ENCODE results near the gene ZFAND3. TPM values are rescaled to one million over a fixed set of nuclear protein-coding genes. Genes with fewer than 3 reads are reported as not detected.
"Not testable (repeated sequence)": the region's sequence is repeated elsewhere in the genome, so short reads cannot be mapped to it uniquely, and the experiment has no call there.

ZFAND3 gene
- total and polyA plus RNA-seq, 9 donors, result 16.6 to 220 (median 51.9) TPM

- WGBS, 3 donors, result 95 to 97% (median 96%) methylated on average over 4 of the region's 4 CpGs
- no peak for TF ChIP-seq CTCF (IDR thresholded peaks at IDR 0.05)
- TF ChIP-seq POLR2A (IDR thresholded peaks at IDR 0.05), result no peak
- no peak for TF ChIP-seq EP300 (IDR thresholded peaks at IDR 0.05)
- H3K36me3 ChIP-seq, result no peaks in the 10 kb centered on the region
- no peak for DNase-seq
- no peaks in the 10 kb centered on the region for H3K27me3 ChIP-seq
- intact Hi-C loops (cut with DNase I), result no loop called here
- no peaks in the 10 kb centered on the region for H3K4me1 ChIP-seq (ENCODE audit: insufficient read depth)
- no peak overlapping the region for H3K4me3 ChIP-seq
- no peaks in the 10 kb centered on the region for H3K9me3 ChIP-seq
- no peak overlapping the region for H3K27ac ChIP-seq
These were observed 228.0 kb downstream of the ZFAND3 start for GRCh38 chr6:38047562-38047961.

- H3K4me1 ChIP-seq (ENCODE audit: insufficient read depth); H3K27ac ChIP-seq; DNase-seq; H3K36me3 ChIP-seq; intact Hi-C loops (cut with DNase I); H3K4me3 ChIP-seq; H3K27me3 ChIP-seq; H3K9me3 ChIP-seq: not testable (repeated sequence)
- WGBS, 3 donors, result 93 to 94% (median 93%) methylated on average over 9 of the region's 9 CpGs
These were observed 230.4 kb downstream of the ZFAND3 start for GRCh38 chr6:38049861-38050397.

DNA sequence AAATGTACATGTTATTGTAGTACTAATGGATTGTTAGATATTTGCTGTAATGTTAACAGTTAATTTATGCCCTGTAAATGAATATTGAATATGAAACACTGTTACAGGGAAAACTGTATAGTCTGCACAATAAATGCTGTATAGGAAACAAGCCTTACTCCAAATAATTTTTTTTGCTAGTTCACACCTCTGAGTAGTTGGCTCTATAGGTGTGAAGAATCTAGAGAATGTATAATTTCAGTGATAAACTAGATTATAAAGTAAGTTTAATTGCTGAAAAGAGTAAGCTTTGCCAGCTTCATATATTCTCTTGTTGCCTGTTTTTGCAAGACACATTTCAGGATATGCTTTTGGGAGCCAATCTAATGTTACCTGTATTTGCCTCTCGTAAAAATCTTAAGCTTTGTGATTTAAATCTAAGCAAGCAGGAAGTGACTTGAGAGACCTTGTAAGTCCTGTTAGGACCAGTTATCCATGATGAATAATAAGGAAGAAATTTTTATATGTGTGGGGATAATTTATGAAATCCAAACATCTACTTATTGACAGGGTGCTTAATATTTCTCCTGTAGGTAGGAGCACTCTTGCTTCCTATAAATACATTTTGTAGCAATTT is 232.4 kb downstream of the ZFAND3 start:
- WGBS, 3 donors, result 91 to 96% (median 93%) methylated on average over 1 of the region's 1 CpG
- DNase-seq, result no peak
- intact Hi-C loops (cut with DNase I), result no loop called here
- Histone ChIP-seq H3K36me3 (no peaks in the 10 kb centered on the region), H3K9me3 (no peaks in the 10 kb centered on the region), H3K4me3 (no peak overlapping the region), H3K27me3 (no peaks in the 10 kb centered on the region), H3K27ac (no peak overlapping the region), H3K4me1 (ENCODE audit: insufficient read depth) (peaks cover 3% of the 10 kb centered on the region)
- TF ChIP-seq CTCF (IDR thresholded peaks at IDR 0.05), result no peak
- TF ChIP-seq EP300 (IDR thresholded peaks at IDR 0.05), result no peak
- no peak for TF ChIP-seq POLR2A (IDR thresholded peaks at IDR 0.05)

DNA sequence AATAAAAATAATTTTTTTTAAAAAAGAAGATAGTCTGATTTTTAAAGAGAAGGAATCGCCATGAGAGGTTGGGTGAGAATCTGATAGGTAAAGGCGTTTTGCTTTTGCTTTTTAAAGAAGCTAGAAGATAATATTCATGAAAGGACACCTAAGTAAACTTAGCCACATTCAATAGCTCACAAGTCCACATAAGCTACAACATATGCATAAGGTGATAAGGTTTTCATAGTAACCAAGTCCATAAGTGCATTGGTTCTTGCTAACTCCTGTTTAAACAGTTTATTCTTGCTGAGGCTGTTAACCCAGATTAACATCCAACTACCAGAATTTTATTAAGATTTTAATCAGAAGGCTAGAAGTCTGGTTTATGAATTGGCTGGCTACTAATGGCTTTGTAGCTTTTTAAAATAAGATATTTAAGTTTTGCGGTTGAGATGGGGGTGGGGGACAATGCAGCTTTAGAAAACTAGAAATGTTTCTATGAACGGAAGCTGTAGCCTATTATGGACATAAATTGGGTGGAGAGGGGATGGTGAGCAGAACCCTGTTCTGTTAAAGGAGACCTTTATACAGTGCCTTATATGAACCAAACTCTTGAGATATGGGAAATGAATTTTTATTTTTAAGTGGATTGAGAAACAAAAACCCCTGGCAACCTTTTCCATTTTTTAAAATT is 235.1 kb downstream of the ZFAND3 start:
- Histone ChIP-seq H3K36me3 (no peaks in the 10 kb centered on the region), H3K9me3 (no peaks in the 10 kb centered on the region), H3K4me3 (no peak overlapping the region), H3K27me3 (no peaks in the 10 kb centered on the region), H3K27ac (no peak overlapping the region), H3K4me1 (ENCODE audit: insufficient read depth) (peaks cover 3% of the 10 kb centered on the region)
- no peak for DNase-seq
- intact Hi-C loops (cut with DNase I), result no loop called here
- TF ChIP-seq POLR2A (IDR thresholded peaks at IDR 0.05), result no peak
- no peak for TF ChIP-seq CTCF (IDR thresholded peaks at IDR 0.05)
- no peak for TF ChIP-seq EP300 (IDR thresholded peaks at IDR 0.05)
- WGBS, 3 donors, result 93 to 95% (median 93%) methylated on average over 4 of the region's 4 CpGs

DNA sequence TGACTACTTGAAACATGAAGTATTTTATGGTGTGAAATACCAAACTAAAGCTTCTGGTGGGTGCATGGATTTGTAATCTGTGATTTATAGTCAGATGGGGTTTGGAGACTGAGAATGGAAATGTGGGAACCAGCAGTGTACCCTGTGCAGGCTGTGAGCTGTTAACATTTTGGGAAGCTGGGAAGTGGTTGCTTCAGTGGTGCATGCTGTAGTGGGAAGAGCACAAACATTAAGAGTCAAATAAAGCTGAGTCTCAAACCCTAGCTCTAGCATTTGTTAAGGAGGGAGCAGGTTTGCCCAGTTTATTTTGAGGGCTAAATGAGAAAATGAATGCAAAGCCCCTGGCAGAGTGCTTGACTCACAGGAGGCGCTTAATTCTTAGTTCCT is 235.7 kb downstream of the ZFAND3 start:
- Histone ChIP-seq H3K27me3 (no peaks in the 10 kb centered on the region), H3K9me3 (no peaks in the 10 kb centered on the region), H3K4me1 (ENCODE audit: insufficient read depth) (peaks cover 3% of the 10 kb centered on the region), H3K27ac (no peak overlapping the region), H3K36me3 (no peaks in the 10 kb centered on the region), H3K4me3 (no peak overlapping the region)
- 94 to 100% (median 100%) methylated on average over 1 of the region's 1 CpG for WGBS, 3 donors
- intact Hi-C loops (cut with DNase I), result no loop called here
- TF ChIP-seq CTCF (IDR thresholded peaks at IDR 0.05) (no peak), POLR2A (IDR thresholded peaks at IDR 0.05) (no peak), EP300 (IDR thresholded peaks at IDR 0.05) (no peak)
- DNase-seq, result no peak
